GM21447 (cell line): ENCODE data around the gene HOXA13.

ENCODE experiments used
- ATAC-seq: cut with Tn5 transposase; IDR thresholded peaks from one replicate; pipeline ENCODE4 v1.9.1; 2021; ENCODE audit not compliant: unreplicated experiment

The HOXA13 gene

DNA sequence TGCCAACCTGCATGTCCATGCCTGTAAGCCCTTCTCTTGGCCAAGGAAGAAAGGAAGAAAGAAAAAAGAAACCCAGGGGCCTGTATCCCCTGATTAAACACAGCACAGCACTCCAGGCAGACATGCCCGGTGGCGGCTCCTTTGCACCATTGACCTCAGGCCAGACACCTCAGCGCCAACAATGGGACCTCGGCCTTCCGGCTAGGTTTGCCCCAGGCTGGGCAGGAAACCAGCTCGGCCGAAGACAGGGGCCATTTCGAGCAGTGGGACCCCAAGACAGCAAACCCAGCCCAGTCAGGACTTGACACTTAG lies 28.6 kb downstream of the HOXA13 start:
- ATAC-seq = no peak

DNA sequence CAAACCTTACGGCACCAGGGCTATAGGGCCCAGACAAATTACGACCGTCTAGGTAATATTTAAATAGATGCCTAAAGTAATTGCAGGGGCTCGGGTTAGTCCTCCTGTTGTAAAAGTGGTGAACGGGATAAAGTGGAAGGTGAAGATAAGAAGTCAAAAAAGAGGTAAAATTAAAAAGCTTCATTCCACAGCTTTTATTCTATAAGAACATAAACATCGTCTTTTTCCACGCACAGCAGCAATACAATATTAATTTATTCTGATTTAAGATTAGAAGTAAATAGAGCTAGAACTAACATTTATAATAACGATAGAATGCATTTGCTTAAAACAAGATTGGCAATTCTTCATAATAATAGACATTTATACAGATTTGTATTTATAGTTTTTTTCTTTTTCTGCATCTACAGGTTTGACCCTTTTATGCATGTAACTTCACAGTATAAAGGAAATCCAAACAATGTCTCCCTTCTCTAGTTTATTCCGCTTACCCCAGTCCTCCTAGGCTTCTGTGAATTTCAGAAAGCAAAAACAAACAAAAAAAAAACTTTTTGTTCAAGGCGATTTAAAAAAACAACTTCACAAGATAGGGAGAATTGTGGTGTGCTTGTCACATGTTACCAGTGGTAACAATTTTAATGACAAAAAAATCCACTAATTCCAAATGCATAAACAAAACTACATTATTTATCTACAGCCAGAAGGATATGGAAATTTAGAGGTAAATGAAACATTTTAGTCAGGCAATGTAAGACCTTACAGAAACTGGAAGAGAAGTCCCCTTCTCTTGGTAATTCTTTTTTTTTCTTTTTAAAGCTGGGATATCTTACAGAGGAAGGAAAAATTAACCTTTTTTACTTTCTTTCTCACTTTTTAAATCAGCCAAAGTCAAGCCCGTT lies 29.2 kb downstream of the HOXA13 start:
- no peak for ATAC-seq

DNA sequence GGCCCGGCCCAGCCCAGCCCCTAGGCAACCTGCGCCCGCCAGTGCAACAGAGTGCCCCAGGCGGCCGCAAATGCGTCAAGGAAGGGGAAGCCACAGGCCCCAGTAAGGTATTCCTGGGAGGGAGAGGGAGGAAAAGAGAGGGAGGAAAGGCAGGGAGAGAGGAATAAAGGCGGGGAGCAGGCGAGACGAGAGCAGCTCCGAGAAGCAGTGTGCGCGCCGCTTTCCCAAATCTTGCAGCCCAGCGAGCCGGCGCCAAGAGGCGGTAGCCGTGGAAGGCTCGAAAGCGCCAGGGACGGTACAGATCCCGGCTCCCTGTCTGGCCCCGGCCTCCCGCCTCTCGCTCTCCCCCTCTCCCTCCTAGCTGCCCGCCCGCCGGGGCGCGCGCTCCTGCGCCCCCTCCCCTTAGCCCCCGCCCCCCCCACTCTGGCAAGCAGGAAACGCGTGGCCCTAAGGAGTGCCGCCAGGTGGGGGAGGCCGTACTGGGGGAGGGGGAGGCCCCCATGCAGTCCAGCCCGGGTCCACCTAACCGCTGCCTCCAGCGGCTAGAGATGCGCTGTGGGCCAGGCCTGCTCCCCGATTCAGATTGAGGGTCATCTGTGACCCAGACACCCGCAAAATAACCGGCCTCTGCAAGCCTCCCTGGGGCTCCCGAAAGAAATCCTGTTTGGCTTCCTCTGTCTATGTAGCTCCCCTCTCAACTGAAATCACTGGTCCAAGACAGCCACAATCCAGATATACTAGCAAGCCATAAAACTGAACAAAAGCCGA lies 30.0 kb downstream of the HOXA13 start:
- ATAC-seq = no peak

DNA sequence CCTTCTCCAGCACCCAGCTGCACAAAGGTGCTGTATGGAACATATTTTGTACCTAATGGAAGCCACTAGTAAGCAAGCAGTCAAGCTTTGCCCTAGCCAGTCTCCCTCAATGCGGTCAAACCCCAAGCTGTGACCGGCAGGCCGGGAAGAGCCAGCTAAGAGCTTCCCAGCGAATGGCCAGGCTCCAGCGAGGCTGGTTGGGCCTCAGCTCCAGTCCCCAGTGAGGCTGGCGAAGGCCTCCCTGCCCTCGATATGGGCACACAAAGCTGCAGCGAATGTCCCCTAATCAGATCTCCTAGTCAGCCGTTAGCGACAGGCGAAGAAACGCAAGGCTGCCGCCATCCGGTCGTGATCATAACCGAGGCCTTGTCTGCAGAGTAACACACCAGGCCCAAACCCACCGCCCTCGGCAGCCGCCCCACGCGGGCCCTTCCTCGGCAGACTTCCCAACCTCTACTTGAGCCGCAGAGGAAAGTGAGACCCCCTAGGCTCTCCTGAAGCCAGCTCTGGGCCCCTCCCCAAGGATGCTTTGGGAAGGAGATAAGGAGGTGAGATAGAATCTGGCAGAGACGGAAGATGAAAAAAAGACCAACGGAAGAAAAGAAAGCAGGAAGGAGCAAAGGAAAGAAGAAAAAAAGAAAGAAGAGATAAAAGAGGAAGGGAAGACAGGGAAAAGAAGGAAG lies 31.5 kb downstream of the HOXA13 start:
- no peak for ATAC-seq

DNA sequence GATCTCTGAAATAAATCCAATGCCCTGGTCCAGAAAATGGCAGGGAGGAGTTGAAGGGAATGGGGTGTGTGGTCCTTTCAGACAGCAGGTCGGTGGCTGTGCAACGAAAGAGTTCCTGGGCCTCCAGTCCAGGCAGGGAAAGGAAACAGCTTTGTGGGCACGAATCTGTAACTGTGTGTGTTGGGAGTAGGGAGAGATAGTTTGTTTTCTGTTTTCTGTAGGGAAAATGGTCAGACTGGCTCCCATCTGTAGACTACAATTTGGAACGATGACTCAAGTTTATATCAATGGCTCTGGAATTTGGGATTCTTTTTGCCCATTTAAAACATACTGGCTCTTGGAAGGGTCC lies 32.0 kb downstream of the HOXA13 start:
- no peak for ATAC-seq

DNA sequence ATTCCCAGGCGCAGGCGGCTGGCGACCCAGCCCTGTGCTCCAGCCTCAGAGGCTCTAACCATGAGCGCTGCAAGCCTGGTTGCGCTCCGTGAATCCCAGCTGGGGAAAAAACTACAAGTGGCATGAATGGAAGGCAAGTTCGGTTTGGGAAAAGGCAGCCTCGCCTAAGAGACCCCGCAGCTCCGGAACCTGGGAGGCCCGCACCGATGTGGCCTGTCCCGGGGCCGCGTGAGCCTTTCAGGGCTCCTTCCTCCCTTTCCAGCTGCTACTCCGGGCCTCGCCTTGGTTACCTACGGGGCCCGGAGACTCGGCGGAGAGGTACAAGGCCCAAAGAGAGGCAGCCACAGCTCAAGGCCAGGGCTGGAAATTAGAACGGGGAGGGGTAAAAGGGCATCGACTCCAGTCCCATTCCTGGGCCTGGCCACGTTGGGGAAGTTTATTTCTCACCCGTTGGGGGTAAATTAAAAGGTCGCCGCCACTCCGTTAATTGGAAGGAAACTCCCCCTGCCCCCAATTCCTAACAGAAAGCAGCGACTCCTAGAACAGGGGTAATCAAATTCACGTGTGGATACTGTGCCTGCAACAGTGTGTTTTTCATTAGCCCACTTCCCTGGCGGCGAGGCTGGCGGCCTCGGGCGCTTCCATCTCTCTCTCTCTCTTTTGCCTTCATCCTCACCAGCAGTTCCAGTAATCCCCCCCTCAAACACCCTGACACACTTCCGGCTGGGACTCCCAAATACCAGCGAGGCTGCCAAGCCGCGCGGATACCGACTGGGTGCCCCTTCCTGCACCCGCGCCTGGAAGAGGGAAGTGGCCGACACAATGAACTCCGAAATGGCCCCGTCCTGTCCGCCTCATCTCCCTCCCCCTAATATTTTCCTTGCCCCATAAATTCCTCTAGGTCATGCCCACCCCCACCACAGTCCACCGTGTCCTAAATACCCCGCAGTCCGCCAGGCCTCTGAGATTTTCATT lies 33.1 kb downstream of the HOXA13 start:
- ATAC-seq = no peak

DNA sequence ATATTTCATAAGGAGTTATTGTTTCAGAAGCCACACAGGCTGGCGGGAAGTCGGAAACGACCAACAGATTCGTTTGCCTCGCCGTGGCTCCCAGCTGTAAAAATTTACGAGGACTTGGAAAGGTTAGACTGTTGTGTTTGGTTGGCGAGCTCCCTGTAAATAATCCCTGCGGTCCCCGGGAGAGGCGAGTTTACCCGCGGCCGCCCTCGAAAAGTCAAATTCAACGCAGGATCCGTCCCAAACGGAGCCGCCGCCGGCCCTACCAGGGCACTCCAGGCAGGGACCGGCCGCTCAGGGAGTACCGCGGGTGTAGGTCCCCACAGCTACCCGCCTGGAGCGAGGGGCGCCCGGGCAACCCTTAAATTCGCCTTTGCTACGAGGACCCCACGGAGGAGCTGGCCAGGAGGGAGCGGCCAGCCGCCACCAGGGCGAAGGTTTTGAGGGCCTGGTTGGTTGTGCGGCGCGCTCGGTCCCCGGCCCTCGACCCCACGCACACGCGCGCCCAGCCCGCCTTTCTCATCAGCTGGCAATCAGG lies 33.8 kb downstream of the HOXA13 start:
- ATAC-seq = no peak

DNA sequence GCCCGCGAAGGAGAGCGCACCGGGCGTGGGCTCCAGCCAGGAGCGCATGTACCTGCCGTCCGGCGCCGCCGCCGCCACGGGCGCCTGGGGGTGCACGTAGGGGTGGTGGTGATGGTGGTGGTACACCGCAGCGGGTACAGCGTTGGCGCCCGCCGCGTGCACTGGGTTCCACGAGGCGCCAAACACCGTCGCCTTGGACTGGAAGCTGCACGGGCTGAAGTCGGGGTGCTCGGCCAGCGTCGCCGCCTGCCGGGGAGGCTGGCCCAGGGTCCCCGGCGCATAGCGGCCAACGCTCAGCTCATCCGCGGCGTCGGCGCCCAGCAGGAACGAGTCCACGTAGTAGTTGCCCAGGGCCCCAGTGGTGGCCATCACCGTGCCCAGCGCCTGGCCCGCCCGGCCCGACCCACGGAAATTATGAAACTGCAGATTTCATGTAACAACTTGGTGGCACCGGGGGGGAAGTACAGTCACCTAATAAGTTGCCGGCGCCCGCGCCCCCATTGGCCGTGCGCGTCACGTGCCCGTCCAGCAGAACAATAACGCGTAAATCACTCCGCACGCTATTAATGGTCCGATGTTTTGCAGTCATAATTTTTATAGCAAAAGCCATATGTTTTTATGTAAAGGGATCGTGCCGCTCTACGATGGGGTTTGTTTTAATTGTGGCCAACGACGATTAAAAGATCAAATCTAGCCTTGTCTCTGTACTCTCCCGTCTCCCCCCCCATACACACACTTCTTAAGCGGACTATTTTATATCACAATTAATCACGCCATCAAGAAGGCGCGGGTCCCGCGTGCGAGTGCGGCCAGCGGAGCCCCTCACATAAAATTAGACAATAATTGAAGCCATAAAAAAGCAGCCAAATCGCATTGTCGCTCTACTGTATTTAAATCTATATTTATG lies 34.5 kb downstream of the HOXA13 start, which contains the start of gene HOXA9:
HOXA9 (minus strand) TSS at position 449 of the 907 bp plus-strand sequence; CDS start at position 369, 80 bp downstream.
- ATAC-seq = no peak

DNA sequence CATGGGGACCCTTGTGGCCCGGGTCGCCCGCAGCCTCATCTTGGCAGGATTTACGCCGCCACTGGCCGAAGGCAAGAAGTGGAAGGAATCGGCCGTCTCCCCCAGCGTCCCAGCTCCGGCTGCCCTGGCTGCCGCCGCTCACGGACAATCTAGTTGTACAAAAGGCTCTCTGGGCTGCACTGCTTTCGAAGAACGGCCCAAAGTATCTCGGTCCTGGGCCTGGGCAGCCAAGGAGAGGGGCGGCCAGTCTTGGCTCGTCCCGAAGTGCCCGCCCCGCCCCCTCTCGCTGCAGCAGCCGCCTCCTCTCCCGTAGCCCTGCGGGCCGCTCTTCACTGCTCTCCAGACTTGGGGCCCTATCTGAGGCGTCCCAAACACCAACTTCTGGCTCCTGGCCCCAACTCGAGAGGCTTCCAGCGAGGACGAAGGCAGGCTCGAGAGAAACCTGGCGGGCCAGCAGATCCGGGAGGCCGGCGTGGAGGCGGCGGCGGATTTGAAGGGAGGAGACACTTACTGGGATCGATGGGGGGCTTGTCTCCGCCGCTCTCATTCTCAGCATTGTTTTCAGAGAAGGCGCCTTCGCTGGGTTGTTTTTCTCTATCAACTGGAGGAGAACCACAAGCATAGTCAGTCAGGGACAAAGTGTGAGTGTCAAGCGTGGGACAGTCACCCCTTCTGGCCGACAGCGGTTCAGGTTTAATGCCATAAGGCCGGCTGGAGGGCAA lies 35.4 kb downstream of the HOXA13 start:
- ATAC-seq = no peak

DNA sequence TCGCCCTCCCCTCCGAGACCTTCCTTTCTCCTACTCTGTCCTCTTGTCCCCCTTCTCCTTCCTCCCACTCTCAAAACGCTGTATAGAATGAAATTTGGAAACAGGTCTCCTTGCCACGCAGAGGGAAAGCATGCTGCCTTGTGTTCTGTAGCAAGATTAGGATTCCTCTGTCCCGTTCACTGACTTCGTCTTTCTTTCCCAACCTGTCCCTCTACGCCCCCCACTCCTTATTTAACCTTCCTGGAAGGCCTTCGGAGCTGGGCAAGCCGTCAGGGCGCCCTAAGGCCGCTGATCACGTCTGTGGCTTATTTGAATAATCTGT lies 35.9 kb downstream of the HOXA13 start:
- ATAC-seq = no peak

DNA sequence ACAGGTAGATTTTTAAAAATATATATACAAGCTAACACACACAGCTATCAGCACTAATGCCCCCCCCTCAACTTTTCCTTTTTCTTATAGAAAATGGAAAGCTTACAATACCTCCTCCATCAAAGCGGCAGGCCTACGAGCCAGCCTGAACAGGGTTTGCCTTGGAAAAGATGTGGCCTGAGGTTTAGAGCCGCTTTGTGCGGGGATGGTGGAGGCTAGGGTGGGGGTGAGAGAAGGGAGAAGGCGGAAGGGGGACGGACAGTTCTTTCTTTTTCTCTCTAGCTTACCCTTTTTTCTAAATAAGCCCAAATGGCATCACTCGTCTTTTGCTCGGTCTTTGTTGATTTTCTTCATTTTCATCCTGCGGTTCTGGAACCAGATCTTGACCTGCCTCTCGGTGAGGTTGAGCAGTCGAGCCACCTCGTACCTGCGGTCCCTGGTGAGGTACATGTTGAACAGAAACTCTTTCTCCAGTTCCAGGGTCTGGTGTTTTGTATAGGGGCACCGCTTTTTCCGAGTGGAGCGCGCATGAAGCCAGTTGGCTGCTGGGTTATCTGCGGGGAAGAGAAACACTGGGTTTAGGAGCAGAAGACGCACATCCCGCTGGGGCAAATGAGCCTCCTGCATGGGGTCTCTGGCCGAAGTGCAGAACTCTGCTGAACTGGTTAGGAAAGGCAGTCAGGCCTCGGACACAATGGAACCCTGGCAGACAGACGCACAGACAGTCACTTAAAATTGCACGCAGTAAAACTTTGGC lies 36.4 kb downstream of the HOXA13 start:
- ATAC-seq = no peak

DNA sequence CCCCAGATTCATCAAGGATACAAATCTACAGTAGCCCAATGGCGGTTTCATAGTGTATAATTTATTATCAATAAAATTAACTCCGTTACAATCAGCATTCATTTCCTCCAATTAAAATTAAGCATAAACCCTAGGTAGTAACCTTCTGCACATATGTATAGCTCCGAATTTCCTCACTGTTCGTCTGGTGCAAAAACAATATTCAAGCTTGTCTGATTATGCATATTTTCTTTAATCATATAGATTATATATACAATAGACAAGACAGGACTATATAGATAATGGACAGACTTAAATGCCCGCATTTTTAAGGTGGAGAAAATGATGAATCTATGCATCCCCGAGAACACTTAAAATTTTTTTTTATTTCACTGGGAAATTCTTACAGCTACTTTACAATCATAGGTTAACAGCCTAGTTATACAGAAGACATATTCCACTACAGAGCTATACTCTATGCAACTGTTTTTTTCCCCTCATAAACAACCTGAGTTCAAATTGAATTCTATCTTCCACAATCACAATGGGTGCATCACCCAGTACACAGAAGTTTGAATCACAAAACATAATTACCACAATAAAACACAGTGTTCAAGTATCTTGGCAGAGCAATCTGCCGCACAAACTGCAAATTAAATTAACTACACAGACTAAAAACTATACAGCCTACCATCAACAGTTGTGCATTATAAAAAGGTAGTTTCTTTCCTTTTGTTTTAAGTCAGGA lies 37.2 kb downstream of the HOXA13 start:
- ATAC-seq = no peak

DNA sequence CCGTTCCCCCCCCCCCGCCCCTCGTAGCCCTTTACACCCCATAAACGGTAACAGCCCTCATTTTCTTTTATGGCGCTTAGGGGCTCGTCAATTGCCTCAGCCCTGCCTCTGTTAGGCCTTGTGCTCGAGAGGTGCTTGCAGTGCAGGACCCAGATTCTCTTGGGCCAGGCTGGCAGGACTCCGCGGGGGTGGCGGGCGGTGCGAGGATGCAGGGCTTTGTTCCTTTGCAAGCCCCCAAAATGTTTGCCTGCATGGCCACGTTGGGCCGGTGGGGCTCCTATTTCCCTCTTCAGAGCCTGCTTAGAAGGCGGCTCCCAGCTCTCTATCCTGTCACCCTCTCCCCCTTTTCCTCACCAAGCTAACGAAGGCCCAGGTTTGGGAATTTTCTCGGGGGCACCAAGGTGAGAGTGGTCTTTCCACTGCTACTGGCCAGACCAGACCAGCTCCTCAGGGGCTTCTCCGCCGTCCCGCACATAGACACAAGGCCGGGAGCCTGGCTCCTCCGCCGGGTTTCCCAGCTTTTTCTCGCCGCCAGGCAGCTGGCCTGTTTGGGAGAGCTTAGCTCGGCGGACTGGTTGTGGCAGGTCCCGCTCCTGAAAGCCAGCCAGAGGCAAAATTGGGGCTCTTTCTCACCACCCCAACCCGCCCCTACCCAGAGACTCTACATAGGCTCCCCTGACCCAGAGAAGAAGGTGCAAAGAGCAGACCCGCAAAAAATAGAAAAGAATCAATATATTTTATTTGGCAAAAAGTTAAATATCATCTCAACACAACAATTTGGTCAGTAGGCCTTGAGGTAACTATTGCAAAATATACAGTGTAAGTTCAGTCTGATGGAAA lies 38.0 kb downstream of the HOXA13 start:
- ATAC-seq = no peak

DNA sequence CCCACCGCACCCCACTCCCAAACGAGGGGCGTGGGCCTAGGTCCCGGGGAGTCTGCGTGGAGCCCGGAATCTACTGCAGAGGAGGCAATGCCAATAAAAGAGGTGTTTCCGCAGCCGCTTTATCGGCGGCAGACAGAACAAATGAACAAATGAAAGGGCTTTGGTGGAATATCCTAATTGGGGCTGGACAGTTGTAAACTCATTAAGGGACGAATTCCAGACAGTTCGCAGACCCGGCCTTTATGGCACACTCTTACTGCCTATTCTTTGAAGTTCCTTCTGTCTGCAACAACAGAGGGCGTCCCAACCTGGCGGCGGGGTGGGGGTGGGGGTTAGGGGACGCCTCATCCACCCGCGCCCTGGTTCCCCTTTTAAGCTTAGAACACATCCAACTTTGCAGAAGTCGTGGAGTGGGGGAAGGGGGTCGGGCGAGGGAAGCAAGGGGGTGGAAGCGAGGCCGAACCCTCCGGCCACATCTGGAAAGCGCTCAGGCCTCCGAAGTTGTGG lies 38.6 kb downstream of the HOXA13 start:
- no peak for ATAC-seq

DNA sequence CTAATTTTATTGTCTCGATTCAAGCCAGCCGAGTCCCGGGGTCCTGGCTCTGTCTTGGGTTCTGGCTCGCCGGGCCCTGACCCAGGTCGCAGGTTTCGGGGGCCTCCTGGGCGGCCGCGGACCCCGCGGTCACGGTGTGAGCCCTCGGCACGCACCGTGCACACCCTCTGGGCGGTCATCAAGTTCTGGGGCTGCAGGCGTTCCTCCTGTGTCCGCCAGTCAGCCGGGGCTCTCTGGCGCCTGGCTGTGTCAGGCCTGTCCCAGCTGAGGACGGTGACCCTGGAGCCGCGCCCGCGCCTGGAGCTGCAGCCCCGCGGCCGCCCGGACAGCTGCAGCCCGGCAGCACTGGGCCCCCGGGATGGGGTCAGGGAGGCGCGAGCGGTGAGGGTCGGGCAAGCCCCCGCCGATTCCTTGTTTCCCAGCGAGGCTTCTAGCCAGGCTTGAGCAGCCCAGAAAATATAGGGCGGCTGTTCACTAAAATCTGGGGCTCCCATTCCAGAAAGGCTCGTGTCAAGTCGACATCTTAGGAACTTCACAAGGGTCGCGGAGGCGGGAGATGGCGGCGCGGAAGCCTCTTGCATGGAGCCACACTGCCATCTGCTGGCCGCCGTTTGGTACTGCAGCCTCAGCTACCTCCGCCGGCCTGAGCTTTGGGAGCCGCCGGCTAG lies 39.2 kb downstream of the HOXA13 start:
- ATAC-seq = no peak

DNA sequence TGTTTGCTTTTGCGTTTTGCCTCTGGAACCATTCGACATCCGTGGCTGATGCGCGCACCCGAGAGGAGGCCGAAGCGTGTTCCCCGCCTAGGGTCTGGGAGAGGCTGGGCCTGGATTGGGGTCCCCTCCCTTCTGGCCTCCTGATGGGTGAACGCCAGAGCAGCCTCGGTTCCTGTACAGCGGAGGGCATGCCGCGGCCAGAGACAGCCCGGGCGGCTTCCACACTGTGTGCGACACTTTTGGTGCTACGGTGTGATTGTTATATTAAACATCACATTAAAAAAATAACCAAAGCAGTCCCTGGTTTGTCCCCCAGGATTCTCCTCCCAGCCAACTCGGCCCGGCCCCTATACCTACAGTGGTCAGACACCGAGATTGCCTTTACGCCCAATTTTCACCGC lies 39.7 kb downstream of the HOXA13 start:
- ATAC-seq = no peak
